Measurements from ENCODE around the gene NFYB. TPM values are rescaled to one million over a fixed set of nuclear protein-coding genes. Genes with fewer than 3 reads are reported as not detected.
A peak's percentile ranks its signal among the peaks of the same experiment; 100 is the strongest.

Gene NFYB
- total RNA-seq (2021; fragmentation: NEBNext Ultra II Directional; extraction: Animal tissue kit (Norgen Biotek cat#: 25700)) = 10 to 100 TPM; 20.0 to 33.3 (median 27.0) TPM
- long read RNA-seq, transcript NFYB-201 (8 exons, 3,512 nt) = major isoform, 29 of 34 reads
- long read RNA-seq, partial matches to known transcripts = 1 of 34 reads
- long read RNA-seq, other reads (novel, unspliced or antisense) = 4 of 34 reads

DNA sequence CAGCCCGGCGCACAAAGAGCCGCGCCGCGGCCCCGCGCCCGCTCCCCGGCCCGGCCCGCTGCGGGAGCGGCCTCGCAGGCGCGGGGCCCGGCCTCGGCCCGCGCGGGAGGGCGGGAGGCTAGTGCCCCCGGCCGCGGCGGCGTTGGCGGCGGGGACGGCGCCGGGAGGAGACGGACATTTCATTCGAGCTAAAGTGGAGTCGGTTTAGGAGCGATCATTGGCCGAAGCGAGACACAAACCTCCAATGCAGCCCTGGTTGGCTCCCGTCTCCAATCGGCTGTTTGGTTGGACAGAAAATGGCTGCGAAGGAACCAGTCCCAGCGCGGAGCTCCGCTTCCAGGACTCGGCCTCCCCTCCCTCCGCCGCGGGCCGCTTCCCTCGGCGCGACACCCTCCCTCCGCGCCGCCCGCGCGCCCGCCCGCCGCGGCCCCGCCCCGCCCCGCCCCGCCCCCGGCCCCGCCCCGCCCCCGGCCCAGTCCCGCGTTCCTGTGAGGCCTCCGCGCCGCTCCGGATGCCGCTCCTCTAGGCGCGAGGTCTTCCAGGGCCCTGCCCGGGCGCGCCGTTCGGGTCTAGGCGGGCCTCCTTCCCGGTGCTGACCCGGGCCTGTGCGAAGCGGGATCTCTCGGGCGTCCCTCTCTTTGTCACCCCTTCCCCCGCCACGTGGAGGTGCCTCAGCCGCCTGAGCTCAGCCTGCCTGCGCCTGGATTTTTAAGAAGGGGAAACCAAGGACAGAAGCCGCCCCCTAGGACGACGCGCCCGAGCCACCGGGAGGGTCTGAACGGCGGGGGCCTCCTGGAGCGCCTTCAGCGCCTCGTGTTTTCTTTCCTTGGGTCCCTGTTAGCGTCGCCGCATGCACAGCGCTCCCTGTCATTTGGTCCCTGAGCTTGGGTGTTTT lies at the start of gene NFYB:
Gene NFYB (minus strand): TSS at position 309 of the 895 bp plus-strand sequence. CDS start 2,757 bp downstream, outside the sequence.
- H3K27me3 Mint-ChIP-seq (ENCODE audit: insufficient read depth) = no peaks in the 10 kb centered on the region; the same call in 1 of the 2 replicates
- H3K27ac Mint-ChIP-seq = peak within 1 kb of the TSS; percentile 89
- DNase-seq = peak; percentile 97
- H3K4me3 Mint-ChIP-seq = peak within 1 kb of the TSS; percentile 90
- TF ChIP-seq, protein P1, sequence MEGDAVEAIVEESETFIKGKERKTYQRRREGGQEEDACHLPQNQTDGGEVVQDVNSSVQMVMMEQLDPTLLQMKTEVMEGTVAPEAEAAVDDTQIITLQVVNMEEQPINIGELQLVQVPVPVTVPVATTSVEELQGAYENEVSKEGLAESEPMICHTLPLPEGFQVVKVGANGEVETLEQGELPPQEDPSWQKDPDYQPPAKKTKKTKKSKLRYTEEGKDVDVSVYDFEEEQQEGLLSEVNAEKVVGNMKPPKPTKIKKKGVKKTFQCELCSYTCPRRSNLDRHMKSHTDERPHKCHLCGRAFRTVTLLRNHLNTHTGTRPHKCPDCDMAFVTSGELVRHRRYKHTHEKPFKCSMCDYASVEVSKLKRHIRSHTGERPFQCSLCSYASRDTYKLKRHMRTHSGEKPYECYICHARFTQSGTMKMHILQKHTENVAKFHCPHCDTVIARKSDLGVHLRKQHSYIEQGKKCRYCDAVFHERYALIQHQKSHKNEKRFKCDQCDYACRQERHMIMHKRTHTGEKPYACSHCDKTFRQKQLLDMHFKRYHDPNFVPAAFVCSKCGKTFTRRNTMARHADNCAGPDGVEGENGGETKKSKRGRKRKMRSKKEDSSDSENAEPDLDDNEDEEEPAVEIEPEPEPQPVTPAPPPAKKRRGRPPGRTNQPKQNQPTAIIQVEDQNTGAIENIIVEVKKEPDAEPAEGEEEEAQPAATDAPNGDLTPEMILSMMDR (IDR thresholded peaks at IDR 0.05) = no peak
- H3K9me3 Mint-ChIP-seq = no peaks in the 10 kb centered on the region
- peaks cover 6% of the 10 kb centered on the region for H3K4me1 Mint-ChIP-seq (ENCODE audit: low read depth)
- no peaks in the 10 kb centered on the region for H3K36me3 Mint-ChIP-seq (ENCODE audit: low read depth)

DNA sequence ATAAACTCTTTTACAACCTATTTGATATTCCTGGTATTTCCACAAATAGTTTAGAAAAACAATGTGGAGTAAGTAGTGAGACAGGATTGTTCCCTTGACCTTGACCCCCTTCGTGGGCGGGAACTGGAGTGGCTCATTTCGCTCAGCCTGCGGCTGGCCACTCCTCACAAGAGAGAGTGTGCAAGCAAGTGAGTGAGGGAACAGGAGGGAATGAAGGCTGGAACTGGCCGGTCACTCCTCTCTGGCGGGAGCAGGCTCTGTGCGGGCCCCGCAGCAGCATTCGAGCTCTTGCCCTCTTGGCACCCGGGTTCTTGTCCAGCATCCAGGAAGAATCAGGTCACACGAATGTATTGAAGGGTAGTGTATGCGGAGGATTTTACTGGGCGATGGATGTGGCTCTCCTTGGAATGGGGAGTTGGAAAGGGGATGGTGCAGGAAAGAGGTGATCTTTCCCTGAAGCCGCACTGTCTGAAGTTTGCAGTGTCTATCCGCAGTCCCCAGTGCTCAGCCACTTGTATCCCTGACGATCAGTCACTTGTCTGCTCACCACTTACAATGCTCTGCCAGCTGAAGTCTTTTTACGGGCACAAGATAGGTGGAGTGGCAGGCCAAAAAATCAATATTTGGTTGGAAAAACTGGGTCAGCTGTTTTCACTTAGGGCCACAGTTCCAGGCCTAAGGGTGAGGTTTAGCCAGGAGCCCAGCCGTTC lies 49.6 kb upstream of the NFYB start:
- TF ChIP-seq, protein P1 (IDR thresholded peaks at IDR 0.05) = no peak
- Mint-ChIP-seq H3K4me3 (no peak overlapping the region), H3K27me3 (ENCODE audit: insufficient read depth) (peaks cover 2% of the 10 kb centered on the region), H3K36me3 (ENCODE audit: low read depth) (peaks cover 6% of the 10 kb centered on the region), H3K27ac (no peak overlapping the region), H3K4me1 (ENCODE audit: low read depth) (peaks cover 49% of the 10 kb centered on the region), H3K9me3 (peaks cover 19% of the 10 kb centered on the region)
- no peak for DNase-seq

DNA sequence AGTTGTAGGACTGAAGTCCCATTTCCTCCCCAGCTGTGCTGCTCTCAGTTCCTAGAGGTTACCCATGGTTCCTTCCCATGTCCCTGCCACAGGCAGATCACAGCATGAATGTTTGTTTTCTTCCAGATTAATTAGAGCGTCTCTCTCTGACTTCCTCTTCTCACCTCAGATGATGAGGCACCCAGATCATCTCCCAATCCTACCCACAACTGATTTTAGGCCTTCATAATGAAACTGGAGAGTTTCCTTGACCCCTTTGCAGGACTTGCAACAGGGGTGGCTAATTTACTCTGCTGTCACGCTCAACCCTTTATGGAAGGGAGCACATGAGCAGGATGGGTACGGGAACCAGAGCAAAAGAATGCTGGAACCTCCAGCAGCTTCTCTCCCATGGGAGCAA lies 45.4 kb upstream of the NFYB start:
- H3K4me1 Mint-ChIP-seq (ENCODE audit: low read depth) = peaks cover 61% of the 10 kb centered on the region
- no peak for DNase-seq
- H3K36me3 Mint-ChIP-seq (ENCODE audit: low read depth) = peaks cover 6% of the 10 kb centered on the region
- peaks cover 19% of the 10 kb centered on the region for H3K9me3 Mint-ChIP-seq
- H3K4me3 Mint-ChIP-seq = no peak overlapping the region
- no peak overlapping the region for H3K27ac Mint-ChIP-seq
- TF ChIP-seq, protein P1 (IDR thresholded peaks at IDR 0.05) = no peak
- H3K27me3 Mint-ChIP-seq (ENCODE audit: insufficient read depth) = peaks cover 6% of the 10 kb centered on the region

DNA sequence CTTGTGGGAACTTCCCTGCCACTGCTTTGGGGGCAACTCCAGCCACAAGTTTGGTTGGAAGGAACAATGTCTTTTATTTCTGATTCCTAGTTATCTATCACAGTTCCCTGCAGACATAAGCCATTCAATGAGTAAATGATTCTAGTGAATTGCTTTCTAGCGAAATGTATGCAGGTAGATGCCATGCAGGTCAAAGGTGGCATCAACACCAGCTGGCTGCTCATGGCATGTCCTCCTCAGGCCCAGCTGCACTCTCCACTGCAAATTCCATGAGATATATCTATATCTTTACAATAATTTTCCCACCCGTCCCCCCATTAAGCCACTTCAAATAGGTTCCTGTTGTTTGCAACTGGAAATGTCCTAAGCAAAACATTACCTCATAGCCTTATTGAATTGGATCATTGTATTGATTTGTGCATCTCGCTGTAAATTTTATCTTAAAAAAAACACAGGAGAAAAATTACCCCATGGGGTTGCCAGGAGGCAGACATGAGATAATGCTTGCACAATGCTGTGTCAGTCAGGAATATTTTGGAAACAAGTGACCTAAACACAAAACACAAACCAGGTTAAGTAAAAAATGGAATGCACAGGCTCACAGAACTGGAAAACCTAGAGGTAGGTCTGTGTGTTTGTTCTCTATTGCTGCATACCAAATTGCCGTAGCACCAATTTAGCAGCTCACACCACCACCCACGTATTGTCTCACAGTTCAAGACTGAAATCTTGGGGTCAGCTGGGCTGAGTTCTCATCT lies 44.8 kb upstream of the NFYB start:
- TF ChIP-seq, protein P1 (IDR thresholded peaks at IDR 0.05) = no peak; the same call in 1 of the 2 replicates
- peak overlapping the region; percentile 77 for H3K27ac Mint-ChIP-seq
- H3K4me1 Mint-ChIP-seq (ENCODE audit: low read depth) = peaks cover 68% of the 10 kb centered on the region
- peaks cover 19% of the 10 kb centered on the region for H3K9me3 Mint-ChIP-seq
- H3K36me3 Mint-ChIP-seq (ENCODE audit: low read depth) = peaks cover 6% of the 10 kb centered on the region
- no peak overlapping the region for H3K4me3 Mint-ChIP-seq
- DNase-seq = no peak
- H3K27me3 Mint-ChIP-seq (ENCODE audit: insufficient read depth) = peaks cover 6% of the 10 kb centered on the region

DNA sequence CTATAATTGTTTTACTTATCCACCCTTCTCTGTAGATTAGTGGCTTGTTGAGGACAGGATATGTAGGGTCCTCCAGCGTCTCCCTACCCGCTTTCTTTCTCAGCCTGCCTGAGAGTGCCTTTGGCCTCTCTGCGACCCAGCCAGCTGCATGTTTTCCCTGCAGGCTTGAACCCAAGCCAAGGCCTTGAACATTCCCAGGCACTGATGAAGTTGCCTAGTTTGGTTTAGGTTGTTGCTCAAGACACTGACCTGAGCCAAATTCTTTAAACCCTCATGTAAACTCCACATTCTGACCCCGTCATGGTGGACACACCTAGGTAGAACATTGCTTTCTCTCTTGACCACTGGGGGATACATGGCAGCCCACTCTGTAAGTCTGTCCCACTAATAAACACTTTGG lies 44.1 kb upstream of the NFYB start:
- peak; percentile 72 for DNase-seq
- Mint-ChIP-seq H3K36me3 (ENCODE audit: low read depth) (peaks cover 6% of the 10 kb centered on the region), H3K9me3 (peaks cover 19% of the 10 kb centered on the region), H3K4me1 (ENCODE audit: low read depth) (peaks cover 71% of the 10 kb centered on the region), H3K27ac (peak overlapping the region; percentile 77), H3K4me3 (peak overlapping the region; percentile 69), H3K27me3 (ENCODE audit: insufficient read depth) (peaks cover 6% of the 10 kb centered on the region)
- TF ChIP-seq, protein P1 (IDR thresholded peaks at IDR 0.05) = peak; percentile 16

Measured in HFFc6 (cell line).